Measurements from ENCODE around the gene SNX5. TPM values are rescaled to one million over a fixed set of nuclear protein-coding genes. Genes with fewer than 3 reads are reported as not detected.

Gene SNX5
- total RNA-seq, 1 donor: 93.7 TPM

GRCh38 chr20:17921774-17922173, 46.8 kb downstream of the SNX5 start:
- no peaks in the 10 kb centered on the region for H3K36me3 ChIP-seq (ENCODE audit: insufficient read depth, low read length)
- no peak overlapping the region for H3K27ac ChIP-seq (ENCODE audit: low read depth, low read length)
- no peaks in the 10 kb centered on the region for H3K9me3 ChIP-seq (ENCODE audit: low read depth, low read length)
- peaks cover 10% of the 10 kb centered on the region for H3K4me1 ChIP-seq (ENCODE audit: insufficient read depth, low read length)
- no peak overlapping the region for H3K4me2 ChIP-seq (ENCODE audit: insufficient read depth, low read length)
- H4K20me1 ChIP-seq (ENCODE audit: insufficient read depth, low read length): no peaks in the 10 kb centered on the region
- no peaks in the 10 kb centered on the region for H3K79me2 ChIP-seq (ENCODE audit: insufficient read depth, low read length)
- H2AFZ ChIP-seq (ENCODE audit: low read length): no peak overlapping the region
- no peak for TF ChIP-seq CTCF (IDR thresholded peaks at IDR 0.05; ENCODE audit: extremely low read depth, low read depth, low read length)
- H3K4me3 ChIP-seq (ENCODE audit: insufficient read depth, low read length): no peak overlapping the region
- H3K27me3 ChIP-seq (ENCODE audit: insufficient read depth, low read length): no peaks in the 10 kb centered on the region
- DNase-seq (ENCODE audit: insufficient read length, low spot score, missing footprints): no peak

GRCh38 chr20:17919149-17919548, 49.4 kb downstream of the SNX5 start:
- Histone ChIP-seq H3K36me3 (ENCODE audit: insufficient read depth, low read length) (no peaks in the 10 kb centered on the region), H3K27ac (ENCODE audit: low read depth, low read length) (no peak overlapping the region), H3K9me3 (ENCODE audit: low read depth, low read length) (no peaks in the 10 kb centered on the region), H2AFZ (ENCODE audit: low read length) (no peak overlapping the region), H4K20me1 (ENCODE audit: insufficient read depth, low read length) (no peaks in the 10 kb centered on the region), H3K4me3 (ENCODE audit: insufficient read depth, low read length) (no peak overlapping the region), H3K79me2 (ENCODE audit: insufficient read depth, low read length) (no peaks in the 10 kb centered on the region), H3K27me3 (ENCODE audit: insufficient read depth, low read length) (no peaks in the 10 kb centered on the region), H3K4me2 (ENCODE audit: insufficient read depth, low read length) (no peak overlapping the region), H3K4me1 (ENCODE audit: insufficient read depth, low read length) (no peaks in the 10 kb centered on the region)
- TF ChIP-seq CTCF (IDR thresholded peaks at IDR 0.05; ENCODE audit: extremely low read depth, low read depth, low read length): no peak
- no peak for DNase-seq (ENCODE audit: insufficient read length, low spot score, missing footprints)

GRCh38 chr20:17917832-17918618, 50.6 kb downstream of the SNX5 start:
- TF ChIP-seq CTCF (IDR thresholded peaks at IDR 0.05; ENCODE audit: extremely low read depth, low read depth, low read length): no peak
- no peaks in the 10 kb centered on the region for H3K36me3 ChIP-seq (ENCODE audit: insufficient read depth, low read length)
- H3K4me1 ChIP-seq (ENCODE audit: insufficient read depth, low read length): peaks cover 1% of the 10 kb centered on the region
- H3K4me3 ChIP-seq (ENCODE audit: insufficient read depth, low read length): no peak overlapping the region
- no peak for DNase-seq (ENCODE audit: insufficient read length, low spot score, missing footprints)
- H3K4me2 ChIP-seq (ENCODE audit: insufficient read depth, low read length): no peak overlapping the region
- H4K20me1 ChIP-seq (ENCODE audit: insufficient read depth, low read length): no peaks in the 10 kb centered on the region
- no peak overlapping the region for H2AFZ ChIP-seq (ENCODE audit: low read length)
- H3K9me3 ChIP-seq (ENCODE audit: low read depth, low read length): no peaks in the 10 kb centered on the region
- H3K27me3 ChIP-seq (ENCODE audit: insufficient read depth, low read length): no peaks in the 10 kb centered on the region
- no peaks in the 10 kb centered on the region for H3K79me2 ChIP-seq (ENCODE audit: insufficient read depth, low read length)
- H3K27ac ChIP-seq (ENCODE audit: low read depth, low read length): no peak overlapping the region

GRCh38 chr20:17916433-17916891, 52.1 kb downstream of the SNX5 start:
- Histone ChIP-seq H3K79me2 (ENCODE audit: insufficient read depth, low read length) (no peaks in the 10 kb centered on the region), H3K9me3 (ENCODE audit: low read depth, low read length) (no peaks in the 10 kb centered on the region), H4K20me1 (ENCODE audit: insufficient read depth, low read length) (no peaks in the 10 kb centered on the region), H3K4me2 (ENCODE audit: insufficient read depth, low read length) (no peak overlapping the region), H3K27me3 (ENCODE audit: insufficient read depth, low read length) (no peaks in the 10 kb centered on the region), H3K36me3 (ENCODE audit: insufficient read depth, low read length) (no peaks in the 10 kb centered on the region), H3K27ac (ENCODE audit: low read depth, low read length) (no peak overlapping the region), H3K4me3 (ENCODE audit: insufficient read depth, low read length) (no peak overlapping the region), H3K4me1 (ENCODE audit: insufficient read depth, low read length) (peaks cover 11% of the 10 kb centered on the region), H2AFZ (ENCODE audit: low read length) (no peak overlapping the region)
- no peak for DNase-seq (ENCODE audit: insufficient read length, low spot score, missing footprints)
- no peak for TF ChIP-seq CTCF (IDR thresholded peaks at IDR 0.05; ENCODE audit: extremely low read depth, low read depth, low read length)
